Ureter (tissue), 1 donor: ENCODE results near the gene GNG7. TPM values are rescaled to one million over a fixed set of nuclear protein-coding genes. Genes with fewer than 3 reads are reported as not detected.
"Not testable (repeated sequence)": the region's sequence is repeated elsewhere in the genome, so short reads cannot be mapped to it uniquely, and the experiment has no call there.

Experiments
- DNase-seq: peaks from one replicate; pipeline ENCODE4 v3.0.0-alpha.2; 2020; ENCODE audit warnings: low spot score
- total RNA-seq: library from RNA; stranded (reverse); gene quantifications from one replicate; pipeline ENCODE4 v1.2.4, GENCODE V29; 2023
- donor health status: DM: yes; HTN: yes; CAD: no.

The GNG7 gene
- total RNA-seq, 1 donor from 2014 or later = 6.2 TPM

DNA sequence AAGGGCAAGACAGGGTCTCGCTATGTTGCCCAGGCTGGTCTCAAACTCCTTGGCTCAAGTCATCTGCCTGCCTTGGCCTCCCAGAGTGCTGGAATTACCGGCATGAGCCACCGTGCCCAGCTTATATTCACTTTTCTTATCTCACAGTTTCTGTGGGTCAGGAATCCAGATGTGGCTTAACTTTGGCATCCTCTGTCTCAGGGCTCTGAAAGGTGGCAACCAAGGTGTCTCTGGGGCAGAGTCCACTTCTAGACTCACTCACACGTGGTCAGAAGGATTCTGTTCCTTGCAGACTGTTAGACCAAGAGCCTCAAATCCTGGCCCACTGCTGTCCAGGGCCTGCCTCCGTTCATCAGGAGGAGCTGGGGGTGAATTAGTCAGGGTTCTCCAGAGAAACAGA lies 238.1 kb downstream of the GNG7 start:
- DNase-seq = no peak

- not testable (repeated sequence) for DNase-seq
Observed at GRCh38 chr19:2463694-2464093, 238.8 kb downstream of the GNG7 start.

DNA sequence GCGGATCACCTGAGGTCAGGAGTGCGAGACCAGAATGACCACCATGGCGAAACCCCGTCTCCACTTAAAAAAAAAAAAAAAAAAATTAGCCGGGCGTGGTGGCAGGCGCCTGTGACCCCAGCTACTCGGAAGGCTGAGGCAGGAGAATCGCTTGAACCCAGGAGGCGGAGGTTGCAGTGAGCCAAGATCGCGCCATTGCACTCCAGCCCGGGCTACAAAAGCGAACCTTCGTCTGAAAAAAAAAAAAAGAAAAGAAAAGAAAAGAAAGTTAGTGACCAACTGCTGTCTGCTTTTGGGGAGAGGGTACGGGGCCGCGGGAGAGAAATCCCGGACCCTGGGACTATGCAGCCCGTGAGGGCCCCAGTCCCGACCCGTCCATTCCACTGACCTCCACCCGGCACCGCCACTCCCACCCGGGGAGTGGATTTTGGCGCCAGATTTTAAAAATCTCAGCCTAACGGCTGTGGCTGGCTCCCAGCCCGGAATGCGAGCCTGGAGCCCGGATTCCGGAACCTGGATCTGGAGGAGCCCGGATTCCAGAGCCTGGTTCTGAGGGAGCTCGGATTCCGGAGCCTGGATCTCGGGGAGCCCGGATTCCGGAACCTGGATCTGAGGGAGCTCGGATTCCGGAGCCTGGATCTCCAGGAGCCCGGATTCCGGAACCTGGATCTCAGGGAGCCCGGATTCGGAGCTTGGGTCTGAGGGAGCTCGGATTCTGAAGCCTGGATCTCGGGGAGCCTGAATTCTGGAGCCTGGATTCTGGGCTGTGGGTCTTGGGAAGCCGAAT lies 239.7 kb downstream of the GNG7 start:
- peak; percentile 85 for DNase-seq

DNA sequence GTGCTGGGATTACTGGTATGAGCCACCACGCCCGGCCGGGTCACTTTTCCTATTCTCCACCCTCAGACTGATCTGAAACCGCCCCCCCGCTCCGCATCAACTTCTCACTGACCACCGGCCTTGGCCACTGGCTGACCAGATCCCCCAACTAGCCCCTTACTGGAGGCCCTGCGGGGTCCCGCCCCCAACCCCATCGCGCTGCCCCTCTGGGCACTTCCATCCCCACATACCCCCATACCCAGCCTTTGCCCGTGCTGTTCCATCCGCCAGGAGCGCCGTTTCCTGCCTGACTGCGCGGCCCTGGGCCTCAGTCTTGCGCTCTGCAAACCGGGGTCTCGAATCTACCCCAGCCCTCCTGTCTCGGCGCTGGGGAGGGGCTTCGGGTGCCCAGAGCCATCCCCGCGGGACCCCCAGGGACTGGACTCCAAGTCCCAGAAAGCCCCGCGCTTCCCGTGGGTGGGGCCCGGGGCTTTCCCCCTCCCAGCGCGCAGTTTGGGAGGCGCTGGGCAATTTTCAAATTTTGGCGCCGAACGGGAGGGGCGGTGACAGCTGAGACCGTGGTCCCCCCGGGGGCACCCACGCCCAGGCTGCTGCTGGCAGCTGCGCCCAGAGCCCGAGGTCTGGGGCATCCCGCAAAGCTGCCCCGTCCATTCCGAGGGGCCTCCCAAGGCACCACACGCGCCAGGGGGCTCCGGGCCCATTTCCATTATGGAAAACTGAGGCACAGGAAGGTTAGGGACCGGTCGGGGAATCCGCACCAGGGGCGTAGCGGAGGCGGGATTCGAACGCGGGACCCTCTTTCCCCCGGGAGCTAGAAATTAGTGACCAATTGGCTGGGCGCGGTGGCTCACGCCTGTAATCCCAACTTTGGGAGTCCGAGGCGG lies 240.5 kb downstream of the GNG7 start:
- DNase-seq = no peak

Other genes starting within 250 kb of the GNG7 start
- gene LMNB2, start 245.7 kb downstream of the GNG7 start, total RNA-seq = 27.5 TPM
- 55.3 TPM for gene GADD45B, start 226.6 kb downstream of the GNG7 start, total RNA-seq
- 1.6 TPM for gene DIRAS1, start 18.7 kb upstream of the GNG7 start, total RNA-seq
- 34.6 TPM for gene SLC39A3, start 37.3 kb upstream of the GNG7 start, total RNA-seq
- gene SGTA, start 80.6 kb upstream of the GNG7 start, total RNA-seq = 45.7 TPM
- gene THOP1, start 82.8 kb upstream of the GNG7 start, total RNA-seq = 45.2 TPM
- gene ZNF554, start 117.2 kb upstream of the GNG7 start, total RNA-seq = 6.1 TPM
- 7.8 TPM for gene ZNF555, start 138.8 kb upstream of the GNG7 start, total RNA-seq
- not detected for gene ZNF556, start 164.6 kb upstream of the GNG7 start, total RNA-seq
- 9.6 TPM for gene ZNF57, start 198.2 kb upstream of the GNG7 start, total RNA-seq
- 6.6 TPM for gene ZNF77, start 242.3 kb upstream of the GNG7 start, total RNA-seq